Calu3 (cell line): ENCODE data around the gene ZNF81. TPM values are rescaled to one million over a fixed set of nuclear protein-coding genes. Genes with fewer than 3 reads are reported as not detected.

ENCODE experiments used
- BruUV-seq: library from RNA; stranded (reverse); fragments of 400-500 nt; replicated peaks from 2 replicates; lab custom pipeline; 2021; lab: Mats Ljungman, UMichigan
- CTCF ChIA-PET: fragments of 300-600 bp; sonication (Branson Sonifier 250); formaldehyde crosslinking; loops from one replicate; lab custom pipeline; 2022; ENCODE audit warnings: antibody characterized with exemption; lab: Charles Lee
- DNase-seq: peaks from one replicate; pipeline ENCODE4 v3.0.0; 2022
- H3K27ac Mint-ChIP-seq: one replicate; pipeline ENCODE4 v1.8.0; 2022; ENCODE audit warnings: mixed read lengths; ENCODE audit not compliant: unreplicated experiment
- H3K27me3 Mint-ChIP-seq: one replicate; pipeline ENCODE4 v1.8.0; 2022; ENCODE audit warnings: mixed read lengths; ENCODE audit not compliant: unreplicated experiment
- H3K36me3 Mint-ChIP-seq: one replicate; pipeline ENCODE4 v1.8.0; 2022; ENCODE audit warnings: mild to moderate bottlenecking, moderate library complexity, mixed read lengths; ENCODE audit not compliant: insufficient read depth, unreplicated experiment
- H3K4me1 Mint-ChIP-seq: one replicate; pipeline ENCODE4 v1.8.0; 2022; ENCODE audit warnings: mild to moderate bottlenecking, low read depth, mixed read lengths; ENCODE audit not compliant: unreplicated experiment
- H3K4me3 Mint-ChIP-seq: one replicate; pipeline ENCODE4 v1.8.0; 2022; ENCODE audit warnings: mild to moderate bottlenecking, low read depth, moderate library complexity, mixed read lengths; ENCODE audit not compliant: unreplicated experiment
- H3K9me3 Mint-ChIP-seq: one replicate; pipeline ENCODE4 v1.8.0; 2022; ENCODE audit warnings: low read depth, mixed read lengths; ENCODE audit not compliant: unreplicated experiment
- intact Hi-C: fragments of 100-400 bp; cut with micrococcal nuclease; formaldehyde crosslinking; loops from one replicate; pipeline ENCODE4 v1.10.0; 2022; ENCODE audit not compliant: unreplicated experiment
- total RNA-seq: library from RNA; stranded (reverse); gene quantifications from 2 replicates; pipeline ENCODE4 v1.2.3, GENCODE V29; 2022
- TF ChIP-seq, protein P1 (sequence below): fragments of 200-600 bp; IDR thresholded peaks from one replicate; pipeline ENCODE4 v1.8.0; 2022; ENCODE audit warnings: antibody characterized with exemption; ENCODE audit not compliant: unreplicated experiment

The ZNF81 gene
- total RNA-seq, 1 experiment from 2014 or later, result 10.7 TPM

DNA sequence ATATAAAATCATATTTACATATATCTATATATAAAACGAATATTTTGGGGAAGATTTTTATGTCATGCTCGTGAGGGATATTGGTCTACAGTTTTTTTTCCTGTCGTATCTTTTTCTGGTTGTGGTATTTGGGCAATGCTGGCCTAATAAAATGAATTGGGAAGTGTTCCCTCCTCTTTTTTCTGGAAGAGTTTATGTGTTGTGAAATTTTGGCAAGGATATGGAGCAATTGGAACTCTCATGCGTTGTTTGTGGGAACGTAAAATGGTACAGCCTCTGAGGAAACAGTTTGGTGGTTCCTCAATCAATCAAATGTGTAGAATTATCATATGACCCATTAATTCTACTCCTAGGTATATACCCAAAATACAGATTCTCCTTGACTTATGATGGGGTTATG, 97.2 kb downstream of the ZNF81 start:
- no peaks in the 10 kb centered on the region for H3K9me3 Mint-ChIP-seq
- no peaks in the 10 kb centered on the region for H3K36me3 Mint-ChIP-seq
- no peaks in the 10 kb centered on the region for H3K27me3 Mint-ChIP-seq
- H3K4me3 Mint-ChIP-seq, result no peak overlapping the region
- no peak for DNase-seq
- BruUV-seq, result no TSS peak
- TF ChIP-seq, protein P1, sequence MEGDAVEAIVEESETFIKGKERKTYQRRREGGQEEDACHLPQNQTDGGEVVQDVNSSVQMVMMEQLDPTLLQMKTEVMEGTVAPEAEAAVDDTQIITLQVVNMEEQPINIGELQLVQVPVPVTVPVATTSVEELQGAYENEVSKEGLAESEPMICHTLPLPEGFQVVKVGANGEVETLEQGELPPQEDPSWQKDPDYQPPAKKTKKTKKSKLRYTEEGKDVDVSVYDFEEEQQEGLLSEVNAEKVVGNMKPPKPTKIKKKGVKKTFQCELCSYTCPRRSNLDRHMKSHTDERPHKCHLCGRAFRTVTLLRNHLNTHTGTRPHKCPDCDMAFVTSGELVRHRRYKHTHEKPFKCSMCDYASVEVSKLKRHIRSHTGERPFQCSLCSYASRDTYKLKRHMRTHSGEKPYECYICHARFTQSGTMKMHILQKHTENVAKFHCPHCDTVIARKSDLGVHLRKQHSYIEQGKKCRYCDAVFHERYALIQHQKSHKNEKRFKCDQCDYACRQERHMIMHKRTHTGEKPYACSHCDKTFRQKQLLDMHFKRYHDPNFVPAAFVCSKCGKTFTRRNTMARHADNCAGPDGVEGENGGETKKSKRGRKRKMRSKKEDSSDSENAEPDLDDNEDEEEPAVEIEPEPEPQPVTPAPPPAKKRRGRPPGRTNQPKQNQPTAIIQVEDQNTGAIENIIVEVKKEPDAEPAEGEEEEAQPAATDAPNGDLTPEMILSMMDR, result no peak
- no peak overlapping the region for H3K27ac Mint-ChIP-seq
- H3K4me1 Mint-ChIP-seq, result no peaks in the 10 kb centered on the region
- intact Hi-C loops, result no loop called here
- CTCF ChIA-PET, result no interaction called here

DNA sequence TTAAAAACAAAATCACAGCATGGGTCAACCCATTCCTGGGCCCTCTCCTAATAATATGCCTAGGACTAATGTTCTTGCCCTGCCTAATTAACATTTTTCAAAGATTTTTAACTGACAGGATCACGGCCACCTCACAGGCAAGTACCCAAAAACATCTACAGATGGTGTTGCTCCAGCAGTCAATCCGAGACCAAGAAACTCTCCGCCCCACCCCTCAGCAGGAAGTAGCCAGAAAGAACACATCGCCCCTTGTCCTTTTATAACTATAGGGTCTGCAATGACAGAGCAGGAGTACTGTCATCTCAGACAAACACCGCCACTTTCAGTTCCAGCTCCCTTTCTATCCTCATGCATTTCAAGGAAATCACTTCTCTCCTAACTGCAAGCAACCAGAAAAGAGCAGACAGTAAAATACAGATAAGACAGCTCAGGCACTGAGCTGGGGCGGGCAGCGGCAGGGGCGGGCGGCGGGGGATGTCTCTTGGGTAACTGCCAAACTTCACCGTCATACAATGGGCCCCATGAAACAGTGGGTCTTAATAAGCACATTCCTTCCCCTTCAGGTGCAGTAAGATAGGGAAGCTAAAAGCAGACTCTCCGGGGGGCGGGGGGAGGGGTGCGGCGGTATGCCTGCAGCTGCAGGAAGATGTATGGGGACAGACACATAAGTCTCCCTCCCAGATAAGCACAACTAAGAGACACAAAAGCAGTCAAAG, 99.7 kb downstream of the ZNF81 start:
- no peak for DNase-seq
- Mint-ChIP-seq H3K27ac (no peak overlapping the region), H3K27me3 (no peaks in the 10 kb centered on the region), H3K4me3 (peak overlapping the region; percentile 46), H3K9me3 (no peaks in the 10 kb centered on the region), H3K36me3 (no peaks in the 10 kb centered on the region), H3K4me1 (no peaks in the 10 kb centered on the region)
- no TSS peak for BruUV-seq
- intact Hi-C loops, result no loop called here
- TF ChIP-seq, protein P1, result no peak
- CTCF ChIA-PET, result interaction anchor here (0.7 kb wide), 1 partner anchor 45 kb away, joined by 3 read pairs; no protein-coding TSS in a partner anchor

DNA sequence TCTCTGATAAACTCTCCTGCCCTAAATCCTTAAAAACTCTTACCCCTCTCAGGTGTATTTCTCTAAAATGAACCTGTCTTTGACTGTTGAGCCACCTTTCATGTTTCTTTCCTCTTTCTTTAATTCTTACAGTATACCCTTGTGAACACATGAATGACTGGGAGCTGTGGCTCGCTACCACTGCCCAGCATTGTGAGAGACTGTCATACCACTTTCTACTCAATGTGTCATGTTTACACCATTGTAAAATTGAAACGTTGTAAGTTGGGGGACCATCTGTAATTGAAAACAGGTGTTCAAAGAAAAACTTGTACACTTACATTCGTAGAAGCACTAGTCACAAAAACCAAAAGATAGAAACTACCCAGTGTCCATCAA, 100.2 kb downstream of the ZNF81 start:
- H3K4me3 Mint-ChIP-seq, result peak overlapping the region; percentile 46
- no peaks in the 10 kb centered on the region for H3K4me1 Mint-ChIP-seq

DNA sequence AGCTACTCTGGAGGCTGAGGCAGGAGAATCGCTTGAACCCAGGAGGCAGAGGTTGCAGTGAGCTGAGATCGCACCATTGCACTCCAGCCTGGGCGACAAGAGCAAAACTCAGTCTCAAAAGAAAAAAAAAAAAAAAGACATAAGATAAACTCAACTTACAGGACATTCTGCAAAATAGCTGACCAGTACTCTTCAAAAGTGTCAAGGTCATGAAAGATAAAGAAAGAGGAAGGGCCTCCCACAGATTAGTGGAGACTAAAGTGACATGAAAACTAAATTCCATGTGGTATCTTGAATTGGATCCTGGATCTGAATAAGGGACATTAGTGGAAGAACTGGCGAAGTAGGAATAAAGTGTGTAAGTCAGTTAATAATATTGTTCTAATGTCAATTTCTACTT, 103.7 kb downstream of the ZNF81 start:
- CTCF ChIA-PET, result no interaction called here
- Mint-ChIP-seq H3K27ac (no peak overlapping the region), H3K27me3 (no peaks in the 10 kb centered on the region), H3K4me3 (no peak overlapping the region), H3K9me3 (peaks cover 4% of the 10 kb centered on the region), H3K4me1 (no peaks in the 10 kb centered on the region), H3K36me3 (no peaks in the 10 kb centered on the region)
- DNase-seq, result no peak
- no TSS peak for BruUV-seq
- intact Hi-C loops, result no loop called here
- TF ChIP-seq, protein P1, result no peak

More for the DNA sequence above, 100.2 kb downstream of the ZNF81 start:
- H3K27ac Mint-ChIP-seq, result no peak overlapping the region
- H3K9me3 Mint-ChIP-seq, result no peaks in the 10 kb centered on the region
- DNase-seq, result no peak
- no peaks in the 10 kb centered on the region for H3K36me3 Mint-ChIP-seq
- intact Hi-C loops, result no loop called here
- no peaks in the 10 kb centered on the region for H3K27me3 Mint-ChIP-seq
- CTCF ChIA-PET, result interaction anchor here (0.7 kb wide), 1 partner anchor 46 kb away, joined by 3 read pairs; no protein-coding TSS in a partner anchor
- TF ChIP-seq, protein P1, result no peak
- BruUV-seq, result no TSS peak
